GM12801 (cell line): ENCODE results near the gene FGD6.

ENCODE experiments used
- CTCF ChIP-seq: IDR thresholded peaks from one replicate; pipeline ENCODE4 v1.5.1; 2011; ENCODE audit warnings: control low read depth; ENCODE audit not compliant: insufficient read length; ENCODE audit errors: extremely low read depth

The FGD6 gene

GRCh38 chr12:95258151-95258550, 40.9 kb upstream of the FGD6 start:
- TF ChIP-seq CTCF = no peak

GRCh38 chr12:95257541-95257940, 40.3 kb upstream of the FGD6 start:
- TF ChIP-seq CTCF = no peak

GRCh38 chr12:95253386-95253785, 36.1 kb upstream of the FGD6 start:
- no peak for TF ChIP-seq CTCF

GRCh38 chr12:95248604-95249360, 31.5 kb upstream of the FGD6 start:
- TF ChIP-seq CTCF = no peak

GRCh38 chr12:95248095-95248494, 30.8 kb upstream of the FGD6 start:
- no peak for TF ChIP-seq CTCF

GRCh38 chr12:95244350-95244749, 27.1 kb upstream of the FGD6 start:
- no peak for TF ChIP-seq CTCF

GRCh38 chr12:95243497-95244183, 26.4 kb upstream of the FGD6 start:
- TF ChIP-seq CTCF = no peak
